ENCODE measurements around the gene RAPGEF5.

RAPGEF5 gene

GRCh38 chr7:22255834-22256233, 101.1 kb downstream of the RAPGEF5 start:
- no peak for DNase-seq

GRCh38 chr7:22255342-22255741, 101.6 kb downstream of the RAPGEF5 start:
- DNase-seq = no peak

- no peak for DNase-seq
Measured at GRCh38 chr7:22252936-22253536, 103.9 kb downstream of the RAPGEF5 start.

GRCh38 chr7:22252016-22252415, 104.9 kb downstream of the RAPGEF5 start:
- no peak for DNase-seq

GRCh38 chr7:22251281-22251680, 105.7 kb downstream of the RAPGEF5 start:
- DNase-seq = peak; percentile 74

- DNase-seq = no peak
Measured at GRCh38 chr7:22250390-22250789, 106.6 kb downstream of the RAPGEF5 start.

- no peak for DNase-seq
Measured at GRCh38 chr7:22248111-22248809, 108.7 kb downstream of the RAPGEF5 start.

GRCh38 chr7:22241805-22242390, 115.1 kb downstream of the RAPGEF5 start:
- DNase-seq = no peak

GRCh38 chr7:22240904-22241571, 115.9 kb downstream of the RAPGEF5 start:
- no peak for DNase-seq

- DNase-seq = no peak
Measured at GRCh38 chr7:22238354-22239311, 118.3 kb downstream of the RAPGEF5 start.

GRCh38 chr7:22235134-22235533, 121.8 kb downstream of the RAPGEF5 start:
- no peak for DNase-seq

GRCh38 chr7:22234227-22234626, 122.7 kb downstream of the RAPGEF5 start:
- DNase-seq = no peak

- no peak for DNase-seq
Measured at GRCh38 chr7:22231806-22232205, 125.1 kb downstream of the RAPGEF5 start.

GRCh38 chr7:22231141-22231540, 125.8 kb downstream of the RAPGEF5 start:
- no peak for DNase-seq

- DNase-seq = no peak
Measured at GRCh38 chr7:22230238-22230637, 126.7 kb downstream of the RAPGEF5 start.

GRCh38 chr7:22229148-22229547, 127.8 kb downstream of the RAPGEF5 start:
- DNase-seq = no peak

- no peak for DNase-seq
Measured at GRCh38 chr7:22223807-22224206, 133.1 kb downstream of the RAPGEF5 start.

GRCh38 chr7:22220941-22221340, 136.0 kb downstream of the RAPGEF5 start:
- no peak for DNase-seq

- DNase-seq = no peak
Measured at GRCh38 chr7:22219739-22220493, 137.0 kb downstream of the RAPGEF5 start.

GRCh38 chr7:22219036-22219435, 137.9 kb downstream of the RAPGEF5 start:
- DNase-seq = no peak

GRCh38 chr7:22216832-22217475, 140.0 kb downstream of the RAPGEF5 start:
- DNase-seq = no peak

All from NCI-H1105 (cell line).